Lung (tissue), 12 donors: Measurements from ENCODE around the gene MCU. TPM values are rescaled to one million over a fixed set of nuclear protein-coding genes. Genes with fewer than 3 reads are reported as not detected.

Source experiments
- ATAC-seq: fragments of 200-7000 bp; cut with Tn5 transposase; one replicate; pipeline ENCODE4 v1.9.1; 2020; ENCODE audit warnings: moderate number of reproducible peaks; ENCODE audit not compliant: insufficient read depth, low FRiP score
- DNase-seq, 3 donors: peaks; one replicate each; pipeline ENCODE4 v3.0.0-alpha.2; 2013 to 2017
- H3K27ac ChIP-seq, 2 donors: one replicate each; pipeline ENCODE4 v1.5.1; 2013; ENCODE audit warnings: mild to moderate bottlenecking in 2 of 2, moderate library complexity in 2 of 2, control low read depth in 1 of 2, inconsistent platforms in 1 of 2, low read depth in 1 of 2, low read length in 1 of 2
- H3K27me3 ChIP-seq, 3 donors: one replicate each; pipeline ENCODE4 v1.5.1; 2013; ENCODE audit warnings: low read length in 2 of 3; ENCODE audit not compliant: control insufficient read depth in 3 of 3, insufficient read depth in 3 of 3
- H3K36me3 ChIP-seq, 4 donors: one replicate each; pipeline ENCODE4 v1.5.1; 2013; ENCODE audit warnings: low read length in 4 of 4, mild to moderate bottlenecking in 1 of 4, moderate library complexity in 1 of 4; ENCODE audit not compliant: control insufficient read depth in 4 of 4, insufficient read depth in 4 of 4
- H3K4me1 ChIP-seq, 5 donors: one replicate each; pipeline ENCODE4 v1.5.1; 2013; ENCODE audit warnings: low read length in 5 of 5, mild to moderate bottlenecking in 2 of 5, moderate library complexity in 1 of 5; ENCODE audit not compliant: control insufficient read depth in 5 of 5, insufficient read depth in 5 of 5
- H3K4me3 ChIP-seq: one replicate; pipeline ENCODE4 v1.5.1; 2013; ENCODE audit warnings: mild to moderate bottlenecking, control low read depth, moderate library complexity
- H3K9ac ChIP-seq, 2 donors: one replicate each; pipeline ENCODE4 v1.5.1; 2013; ENCODE audit warnings: low read length in 2 of 2, control low read depth in 1 of 2; ENCODE audit not compliant: insufficient read depth in 1 of 2
- H3K9me3 ChIP-seq, 4 donors: one replicate each; pipeline ENCODE4 v1.5.1; 2013; ENCODE audit warnings: low read length in 3 of 4, mild to moderate bottlenecking in 1 of 4, moderate library complexity in 1 of 4; ENCODE audit not compliant: control insufficient read depth in 4 of 4, insufficient read depth in 3 of 4
- CTCF ChIP-seq: IDR thresholded peaks from 2 replicates; pipeline ENCODE4 v1.5.1; 2012; ENCODE audit warnings: mild to moderate bottlenecking; ENCODE audit errors: control extremely low read depth, extremely low read depth
- WGBS, 2 donors: extraction: QIAGEN DNeasy Blood & Tissue Kit; methylation state at CpG; one replicate each; pipeline ENCODE4 v1.1.7; 2013; 5-methylcytosine and 5-hydroxymethylcytosine counted together
- polyA plus RNA-seq, 2 donors: library from polyadenylated mRNA; stranded (reverse); fragments of 200-250 nt; gene quantifications; one replicate each; pipeline ENCODE4 v1.2.1, GENCODE V29; 2013
- total RNA-seq, 2 donors: library from RNA; depleted of rRNA in 1 of 2; stranded (reverse); fragments of >200 nt in 1 of 2; gene quantifications; one replicate each; pipeline ENCODE4 v1.2.1, GENCODE V29; 2014 to 2021
- donor health status: control.
- donor health status: control.
- donor health status: Bipolar disorder and iron deficiency.
- donor health status: healthy.
- donor health status: DM: yes; HTN: yes; CAD: no.

The MCU gene
- total and polyA plus RNA-seq, 4 donors = 23.1 to 70.7 (median 29.0) TPM

GRCh38 chr10:72784551-72785351 lies 92.8 kb downstream of the MCU start:
- 65 to 79% methylated on average over 7 of the region's 7 CpGs for WGBS, 2 donors
- no peak overlapping the region for H3K4me3 ChIP-seq
- DNase-seq (peak; percentile 41 to 83 (median 46)), ATAC-seq (peak; percentile 62)
- H3K4me1 ChIP-seq = peaks cover 5 to 15% (median 9%) of the 10 kb centered on the region in 5 donors
- peaks cover 0 to 1% (median 0%) of the 10 kb centered on the region in 4 donors for H3K36me3 ChIP-seq
- no peak for TF ChIP-seq CTCF
- no peak overlapping the region for H3K27ac ChIP-seq
- H3K9ac ChIP-seq = no peak overlapping the region
- H3K9me3 ChIP-seq = peaks cover 0 to under 1% (median 0%) of the 10 kb centered on the region in 4 donors
- no peaks in the 10 kb centered on the region for H3K27me3 ChIP-seq

GRCh38 chr10:72785409-72785808 lies 93.5 kb downstream of the MCU start:
- no peak for ATAC-seq
- 91 to 95% methylated on average over 2 of the region's 2 CpGs for WGBS, 2 donors
- Histone ChIP-seq H3K4me1 (peaks cover 5 to 15% (median 10%) of the 10 kb centered on the region in 5 donors), H3K9ac (no peak overlapping the region), H3K27ac (no peak overlapping the region), H3K9me3 (no peaks in the 10 kb centered on the region), H3K36me3 (peaks cover 0 to 1% (median 0%) of the 10 kb centered on the region in 4 donors), H3K4me3 (no peak overlapping the region), H3K27me3 (no peaks in the 10 kb centered on the region)
- TF ChIP-seq CTCF = no peak
- DNase-seq = peak in 2 of 3 donors; percentile 26 to 40

GRCh38 chr10:72790216-72790990 lies 98.5 kb downstream of the MCU start:
- no peak for TF ChIP-seq CTCF
- Histone ChIP-seq H3K9ac (no peak overlapping the region), H3K4me3 (no peak overlapping the region), H3K36me3 (peaks cover 0 to 1% (median 0%) of the 10 kb centered on the region in 4 donors), H3K9me3 (no peaks in the 10 kb centered on the region), H3K27me3 (no peaks in the 10 kb centered on the region), H3K27ac (no peak overlapping the region), H3K4me1 (peaks cover 0 to 8% (median 0%) of the 10 kb centered on the region in 5 donors)
- ATAC-seq (no peak), DNase-seq (no peak)
- WGBS, 2 donors = 44 to 73% methylated on average over 3 of the region's 3 CpGs
